ENCODE data around the gene RDH11. TPM values are rescaled to one million over a fixed set of nuclear protein-coding genes. Genes with fewer than 3 reads are reported as not detected.
A peak's percentile ranks its signal among the peaks of the same experiment; 100 is the strongest.
"Not testable (repeated sequence)": the region's sequence is repeated elsewhere in the genome, so short reads cannot be mapped to it uniquely, and the experiment has no call there.

RDH11 gene
- total RNA-seq, 4 donors from 2014 or later: 35.6 to 74.6 (median 48.0) TPM

GRCh38 chr14:67704484-67705089 lies 9.0 kb upstream of the RDH11 start:
- Histone ChIP-seq H3K27ac (no peak overlapping the region), H3K4me1 (peaks cover 0 to 10% (median 0%) of the 10 kb centered on the region in 3 donors), H3K36me3 (no peaks in the 10 kb centered on the region), H3K27me3 (no peaks in the 10 kb centered on the region), H3K9me3 (no peaks in the 10 kb centered on the region), H3K4me3 (no peak overlapping the region)
- intact Hi-C loops (cut with DNase I): loop anchor here (10.0 kb wide), 1 partner anchor 80 kb away; no protein-coding TSS in a partner anchor
- no peak for DNase-seq
- TF ChIP-seq CTCF (IDR thresholded peaks at IDR 0.05): peak; percentile 27 to 77 (median 60)
- TF ChIP-seq POLR2A (IDR thresholded peaks at IDR 0.05): no peak
- 0% methylated on average over 3 of the region's 3 CpGs for WGBS, 2 donors

DNA sequence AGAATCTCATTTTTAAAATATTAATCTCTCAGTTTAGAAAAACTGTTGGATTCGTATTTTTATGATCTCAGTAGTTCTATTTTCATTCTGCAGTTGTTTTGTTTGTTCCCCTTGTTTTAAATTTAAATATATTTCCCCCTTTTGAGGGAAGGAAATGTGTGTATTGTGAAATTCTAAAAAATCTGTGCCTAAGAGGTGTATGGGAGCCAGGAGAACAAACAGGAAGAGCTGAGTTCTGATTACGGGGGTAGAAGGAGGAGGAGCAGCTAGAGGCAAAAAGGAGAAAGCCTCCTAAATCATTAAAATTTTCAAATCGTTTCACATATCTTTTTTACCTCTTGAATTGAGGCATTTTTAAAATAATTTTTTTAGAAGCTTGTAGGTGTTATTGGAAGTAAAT lies 8.4 kb upstream of the RDH11 start:
- TF ChIP-seq CTCF (IDR thresholded peaks at IDR 0.05) (no peak), POLR2A (IDR thresholded peaks at IDR 0.05) (no peak)
- Histone ChIP-seq H3K27me3 (no peaks in the 10 kb centered on the region), H3K36me3 (no peaks in the 10 kb centered on the region), H3K27ac (no peak overlapping the region), H3K4me1 (peaks cover 0 to 10% (median 0%) of the 10 kb centered on the region in 3 donors), H3K4me3 (no peak overlapping the region), H3K9me3 (no peaks in the 10 kb centered on the region)
- WGBS, 2 donors: 39 to 45% methylated on average over 3 of the region's 3 CpGs
- DNase-seq: no peak
- intact Hi-C loops (cut with DNase I): loop anchor here (10.0 kb wide), 1 partner anchor 79 kb away; no protein-coding TSS in a partner anchor

DNA sequence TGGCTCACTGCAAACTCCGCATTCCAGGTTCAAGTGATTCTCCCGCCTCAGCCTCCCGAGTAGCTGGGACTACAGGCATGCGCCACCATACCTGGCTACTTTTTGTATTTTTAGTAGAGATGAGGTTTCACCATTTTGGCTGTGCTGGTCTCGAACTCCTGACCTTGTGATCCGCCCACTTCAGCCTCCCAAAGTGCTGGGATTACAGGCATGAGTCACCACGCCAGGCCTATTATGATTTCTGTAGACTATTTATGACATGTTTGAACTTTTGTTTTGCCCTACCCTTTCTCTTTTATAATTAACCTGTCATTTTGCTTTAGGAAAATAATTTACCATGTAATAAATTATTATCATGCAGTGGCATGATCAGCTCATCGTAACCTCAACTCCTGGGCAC lies 5.9 kb upstream of the RDH11 start, which contains the start of gene RDH12:
Gene RDH12 (plus strand): TSS at position 395 of the 400 bp plus-strand sequence. CDS start 20,757 bp downstream, outside the sequence.
- intact Hi-C loops (cut with DNase I): loop anchor here (10.0 kb wide), 1 partner anchor 77 kb away; no protein-coding TSS in a partner anchor
- WGBS, 2 donors: 62 to 75% methylated on average over 8 of the region's 8 CpGs
- not testable (repeated sequence) for H3K27ac ChIP-seq, H3K27me3 ChIP-seq, H3K9me3 ChIP-seq, DNase-seq, H3K36me3 ChIP-seq, H3K4me3 ChIP-seq
- peaks cover 0 to 13% (median 0%) of the 10 kb centered on the region in 3 donors for H3K4me1 ChIP-seq

DNA sequence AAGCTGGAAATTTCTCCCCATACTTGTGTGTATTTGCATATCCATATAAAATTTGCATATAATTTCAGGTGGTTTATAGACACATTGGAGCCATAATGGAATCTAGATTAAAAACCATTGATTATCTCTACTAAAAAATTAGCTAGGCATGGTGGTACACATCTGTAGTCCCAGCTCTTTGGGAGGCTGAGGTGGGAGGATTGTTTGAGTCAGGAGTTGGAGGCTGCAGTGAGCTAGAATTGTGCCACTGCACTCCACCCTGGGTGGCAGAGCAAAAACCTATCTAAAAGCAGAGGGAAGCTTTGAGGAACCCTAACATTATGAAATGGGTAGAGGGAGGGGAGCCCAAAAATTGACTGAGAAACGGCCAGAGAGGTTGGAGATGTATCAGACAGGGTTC lies 2.6 kb upstream of the RDH11 start:
- no peaks in the 10 kb centered on the region for H3K36me3 ChIP-seq
- intact Hi-C loops (cut with DNase I): no loop called here
- WGBS, 2 donors: 54 to 72% methylated on average over 1 of the region's 1 CpG
- peaks cover 0 to 27% (median 8%) of the 10 kb centered on the region in 3 donors for H3K4me1 ChIP-seq
- DNase-seq: no peak
- H3K27ac ChIP-seq: no peak overlapping the region
- no peak overlapping the region for H3K4me3 ChIP-seq
- no peaks in the 10 kb centered on the region for H3K27me3 ChIP-seq
- TF ChIP-seq POLR2A (IDR thresholded peaks at IDR 0.05) (no peak), CTCF (IDR thresholded peaks at IDR 0.05) (no peak)
- no peaks in the 10 kb centered on the region for H3K9me3 ChIP-seq

DNA sequence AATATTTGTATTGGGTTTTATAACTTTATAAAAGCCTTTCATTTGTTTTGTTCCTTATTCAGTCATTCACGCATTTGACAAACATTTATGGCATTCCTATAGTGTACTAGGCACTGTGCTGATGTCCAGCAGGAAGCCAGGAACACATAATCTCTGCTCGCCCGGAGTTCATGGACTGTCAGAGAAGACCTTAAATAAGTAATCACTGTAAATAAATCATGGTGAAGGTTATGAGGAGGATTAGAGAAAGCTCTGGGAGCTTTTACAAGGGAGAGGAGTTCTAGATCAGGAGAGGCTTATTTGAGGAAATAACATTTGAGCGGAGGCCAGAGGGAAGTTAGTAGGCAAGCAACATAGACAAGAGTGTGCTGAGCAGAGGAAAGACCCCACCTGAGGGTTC lies 1.4 kb upstream of the RDH11 start:
- WGBS, 2 donors: 63 to 84% methylated on average over 4 of the region's 4 CpGs
- Histone ChIP-seq H3K4me1 (peaks cover 0 to 33% (median 8%) of the 10 kb centered on the region in 3 donors), H3K4me3 (no peak overlapping the region), H3K9me3 (no peaks in the 10 kb centered on the region), H3K27ac (peak overlapping the region; percentile 12 to 96 (median 88)), H3K27me3 (no peaks in the 10 kb centered on the region), H3K36me3 (peaks cover 0 to 5% (median 0%) of the 10 kb centered on the region in 3 donors)
- DNase-seq: no peak
- TF ChIP-seq CTCF (IDR thresholded peaks at IDR 0.05) (no peak), POLR2A (IDR thresholded peaks at IDR 0.05) (no peak)
- intact Hi-C loops (cut with DNase I): no loop called here

All from esophagus squamous epithelium (tissue), 5 donors.